Measurements from ENCODE around the gene PTK6. TPM values are rescaled to one million over a fixed set of nuclear protein-coding genes. Genes with fewer than 3 reads are reported as not detected.

The PTK6 gene
- total and polyA plus RNA-seq, 2 experiments from 2014 or later, result 0.27 to 1.1 TPM

GRCh38 chr20:63574829-63575743 lies 37.9 kb upstream of the PTK6 start:
- H3K4me2 ChIP-seq, result peak overlapping the region; percentile 94
- H3K9me2 ChIP-seq (replicated peaks; ENCODE audit: insufficient read depth), result no peaks in the 10 kb centered on the region
- no peak overlapping the region for H3K27ac ChIP-seq
- H3K9me3 ChIP-seq (ENCODE audit: low read depth), result no peaks in the 10 kb centered on the region
- H3K27me3 ChIP-seq, result no peaks in the 10 kb centered on the region
- H3K36me3 ChIP-seq (replicated peaks; ENCODE audit: insufficient read depth, low read depth), result no peaks in the 10 kb centered on the region
- WGBS (ENCODE audit: low lambda C conversion rate, missing lambda C conversion rate), result 72% methylated on average over 28 of the region's 28 CpGs
- peak overlapping the region; percentile 88 for H2AFZ ChIP-seq
- no peak for DNase-seq (ENCODE audit: low spot score)
- peaks cover 6% of the 10 kb centered on the region for H3K79me2 ChIP-seq
- H3K4me3 ChIP-seq, result no peak overlapping the region
- H3K4me1 ChIP-seq (ENCODE audit: insufficient read depth), result peaks cover 14% of the 10 kb centered on the region
- no peaks in the 10 kb centered on the region for H4K20me1 ChIP-seq (ENCODE audit: insufficient read depth, poor library complexity, severe bottlenecking)
- TF ChIP-seq EZH2 (IDR thresholded peaks at IDR 0.05; ENCODE audit: borderline replicate concordance), result no peak

GRCh38 chr20:63574156-63574828 lies 37.1 kb upstream of the PTK6 start, which contains the start of gene HELZ2:
Gene HELZ2 (minus strand): TSS chr20:63574239. CDS start chr20:63572385, 1,854 bp downstream.
- H3K4me2 ChIP-seq, result peak within 1 kb of the TSS; percentile 94
- no peaks in the 10 kb centered on the region for H3K9me3 ChIP-seq (ENCODE audit: low read depth)
- peak within 1 kb of the TSS; percentile 85 for H3K4me3 ChIP-seq
- H3K27me3 ChIP-seq, result no peaks in the 10 kb centered on the region
- 18% methylated on average over 20 of the region's 40 CpGs for WGBS (ENCODE audit: low lambda C conversion rate, missing lambda C conversion rate)
- H3K27ac ChIP-seq, result peak within 1 kb of the TSS; percentile 37
- H3K79me2 ChIP-seq, result peaks cover 6% of the 10 kb centered on the region
- peaks cover 14% of the 10 kb centered on the region for H3K4me1 ChIP-seq (ENCODE audit: insufficient read depth)
- no peaks in the 10 kb centered on the region for H3K36me3 ChIP-seq (replicated peaks; ENCODE audit: insufficient read depth, low read depth)
- peak within 1 kb of the TSS; percentile 88 for H2AFZ ChIP-seq
- TF ChIP-seq CTCF (IDR thresholded peaks at IDR 0.05; ENCODE audit: poor library complexity) (no peak), EZH2 (IDR thresholded peaks at IDR 0.05; ENCODE audit: borderline replicate concordance) (no peak), EZH2phosphoT487 (IDR thresholded peaks at IDR 0.05; ENCODE audit: low read depth, severe bottlenecking, unreplicated experiment) (no peak)
- DNase-seq (ENCODE audit: low spot score), result peak; percentile 88
- no peaks in the 10 kb centered on the region for H4K20me1 ChIP-seq (ENCODE audit: insufficient read depth, poor library complexity, severe bottlenecking)
- H3K9me2 ChIP-seq (replicated peaks; ENCODE audit: insufficient read depth), result no peaks in the 10 kb centered on the region

- Histone ChIP-seq H3K9me2 (replicated peaks; ENCODE audit: insufficient read depth) (no peaks in the 10 kb centered on the region), H3K9me3 (ENCODE audit: low read depth) (no peaks in the 10 kb centered on the region), H4K20me1 (ENCODE audit: insufficient read depth, poor library complexity, severe bottlenecking) (no peaks in the 10 kb centered on the region), H3K36me3 (replicated peaks; ENCODE audit: insufficient read depth, low read depth) (no peaks in the 10 kb centered on the region), H2AFZ (peak overlapping the region; percentile 58), H3K4me2 (peak overlapping the region; percentile 94), H3K4me1 (ENCODE audit: insufficient read depth) (peaks cover 14% of the 10 kb centered on the region), H3K79me2 (peaks cover 6% of the 10 kb centered on the region), H3K4me3 (peak overlapping the region; percentile 85), H3K27ac (peak overlapping the region; percentile 37), H3K27me3 (no peaks in the 10 kb centered on the region)
- DNase-seq (ENCODE audit: low spot score), result no peak
- 13% methylated on average over 12 of the region's 24 CpGs for WGBS (ENCODE audit: low lambda C conversion rate, missing lambda C conversion rate)
- no peak for TF ChIP-seq CTCF (IDR thresholded peaks at IDR 0.05; ENCODE audit: poor library complexity)
- TF ChIP-seq EZH2phosphoT487 (IDR thresholded peaks at IDR 0.05; ENCODE audit: low read depth, severe bottlenecking, unreplicated experiment), result no peak
- no peak for TF ChIP-seq EZH2 (IDR thresholded peaks at IDR 0.05; ENCODE audit: borderline replicate concordance)
These were observed 36.5 kb upstream of the PTK6 start for GRCh38 chr20:63573647-63574131.

Data from hepatocyte (in vitro differentiated cells).